ENCODE results near the gene HIRA. TPM values are rescaled to one million over a fixed set of nuclear protein-coding genes. Genes with fewer than 3 reads are reported as not detected.

HIRA gene
- total and polyA plus RNA-seq, 2 experiments from 2014 or later, result 17.1 to 36.9 TPM

GRCh38 chr22:19359554-19360299 is 71.8 kb downstream of the HIRA start:
- Histone ChIP-seq H3K27me3 (no peaks in the 10 kb centered on the region), H3K27ac (no peak overlapping the region), H3K36me3 (peaks cover 63% of the 10 kb centered on the region), H3K9me3 (ENCODE audit: low read depth) (no peaks in the 10 kb centered on the region), H3K4me3 (no peak overlapping the region), H3K4me1 (ENCODE audit: low read depth) (no peaks in the 10 kb centered on the region)
- no peak for TF ChIP-seq CTCF (IDR thresholded peaks at IDR 0.05; ENCODE audit: low read depth, low read length)
- DNase-seq (ENCODE audit: low read depth in 1 of 2, low spot score in 1 of 2), result no peak

DNA sequence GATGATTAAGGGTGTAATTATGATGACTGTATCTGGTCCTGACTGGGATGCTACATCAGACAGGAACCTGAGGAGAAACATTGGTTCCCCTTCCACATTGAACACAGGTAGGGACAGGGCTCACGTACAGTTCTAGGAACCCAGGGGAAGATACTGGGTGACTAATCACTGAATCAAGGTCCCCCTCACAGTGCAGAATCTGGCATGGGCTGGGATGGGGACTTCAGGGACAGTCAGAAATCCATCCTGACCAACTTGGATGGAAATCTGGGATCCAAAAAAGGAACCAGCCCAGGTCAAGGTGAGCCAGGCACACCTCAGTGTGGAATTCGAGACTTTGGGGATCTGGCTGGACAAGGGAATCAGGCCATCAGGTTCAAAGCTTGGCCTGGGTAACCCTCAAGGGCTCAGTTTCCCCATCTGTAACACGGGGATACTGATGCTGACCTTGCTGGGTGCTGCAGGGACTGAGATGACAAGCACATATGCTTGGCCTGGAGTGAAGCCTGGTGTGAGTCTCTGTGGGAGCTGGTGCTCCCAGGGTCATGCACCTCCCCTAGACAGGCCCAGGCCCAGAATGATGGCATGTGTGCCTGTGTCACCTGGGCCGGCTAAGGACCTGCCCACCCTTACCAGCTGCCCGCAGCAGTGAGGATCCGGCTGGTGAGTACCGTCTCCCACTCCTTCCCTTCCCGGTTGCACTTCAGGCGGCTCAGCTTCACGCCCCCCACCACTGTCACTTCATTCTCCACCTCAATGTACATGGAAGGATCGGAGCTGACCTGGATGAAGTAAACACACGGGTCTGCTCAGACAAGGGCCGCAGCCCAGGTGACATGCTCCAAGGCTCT is 72.6 kb downstream of the HIRA start:
- H3K9me3 ChIP-seq (ENCODE audit: low read depth), result no peaks in the 10 kb centered on the region
- no peak for DNase-seq (ENCODE audit: low read depth in 1 of 2, low spot score in 1 of 2)
- H3K27me3 ChIP-seq, result no peaks in the 10 kb centered on the region
- no peak overlapping the region for H3K4me3 ChIP-seq
- no peaks in the 10 kb centered on the region for H3K4me1 ChIP-seq (ENCODE audit: low read depth)
- no peak for TF ChIP-seq CTCF (IDR thresholded peaks at IDR 0.05; ENCODE audit: low read depth, low read length)
- no peak overlapping the region for H3K27ac ChIP-seq
- peaks cover 60% of the 10 kb centered on the region for H3K36me3 ChIP-seq

DNA sequence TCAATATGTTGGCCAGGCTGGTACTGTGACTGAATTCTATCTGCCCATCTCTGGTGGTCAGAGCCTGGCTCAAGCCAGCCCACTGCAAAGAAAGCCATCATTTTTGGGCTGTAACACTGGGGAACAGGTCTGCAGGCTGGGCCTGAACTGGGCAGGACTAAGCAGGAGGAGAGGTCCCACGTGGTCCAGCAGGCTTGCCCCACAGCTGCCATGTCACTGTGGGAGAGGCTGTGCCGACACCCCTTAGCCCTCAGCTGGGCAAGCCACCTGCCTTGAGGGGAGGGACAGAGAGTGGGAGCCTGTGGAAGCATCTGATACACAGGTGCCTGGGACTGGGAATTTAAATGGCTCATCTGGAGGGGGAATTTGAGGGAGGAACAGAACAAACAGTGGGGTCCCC is 73.3 kb downstream of the HIRA start:
- Histone ChIP-seq H3K4me1 (ENCODE audit: low read depth) (no peaks in the 10 kb centered on the region), H3K4me3 (no peak overlapping the region), H3K36me3 (peaks cover 63% of the 10 kb centered on the region), H3K27me3 (no peaks in the 10 kb centered on the region), H3K27ac (no peak overlapping the region), H3K9me3 (ENCODE audit: low read depth) (no peaks in the 10 kb centered on the region)
- no peak for DNase-seq (ENCODE audit: low read depth in 1 of 2, low spot score in 1 of 2)
- no peak for TF ChIP-seq CTCF (IDR thresholded peaks at IDR 0.05; ENCODE audit: low read depth, low read length)

DNA sequence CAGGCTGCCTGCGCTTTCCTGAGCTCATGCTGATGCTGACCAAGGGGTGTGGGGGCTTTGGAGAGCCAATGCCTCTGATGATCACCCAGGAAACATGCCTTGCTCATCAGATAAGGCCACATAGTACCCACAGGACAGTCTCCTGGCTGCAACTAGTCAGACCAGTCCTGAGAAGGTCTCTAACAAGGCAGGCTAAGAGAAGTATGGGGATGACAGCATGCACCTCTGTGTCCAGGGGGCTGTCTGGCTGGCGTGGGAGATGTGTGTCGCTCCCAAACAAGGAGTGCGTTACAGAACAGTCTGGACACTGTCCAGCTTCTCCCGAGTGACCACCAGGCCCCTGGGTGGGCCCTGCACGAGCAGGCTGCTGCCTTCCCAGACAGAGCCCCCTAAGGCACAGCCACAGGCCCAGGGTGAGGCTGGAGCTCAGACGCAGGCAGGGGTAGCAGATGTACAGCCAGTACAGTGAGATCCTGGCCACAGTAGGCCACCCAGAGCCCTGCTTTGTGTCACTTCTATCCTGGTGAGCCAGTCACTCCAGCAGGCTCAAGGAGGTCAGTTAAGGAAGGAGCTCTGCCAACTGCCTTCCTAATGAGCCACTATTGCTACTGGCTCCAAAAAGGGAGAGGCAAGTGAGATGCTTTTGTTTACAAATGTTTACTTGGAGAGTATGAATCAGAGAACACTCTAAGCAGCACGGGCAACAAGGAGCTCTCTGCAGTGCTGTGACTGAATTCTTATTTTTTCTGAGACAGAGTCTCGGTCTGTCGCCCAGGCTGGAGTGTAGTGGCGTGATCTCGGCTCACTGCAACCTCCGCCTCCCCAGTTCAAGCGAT is 74.0 kb downstream of the HIRA start:
- no peak for DNase-seq (ENCODE audit: low read depth in 1 of 2, low spot score in 1 of 2)
- Histone ChIP-seq H3K27ac (no peak overlapping the region), H3K4me1 (ENCODE audit: low read depth) (no peaks in the 10 kb centered on the region), H3K36me3 (peaks cover 66% of the 10 kb centered on the region), H3K4me3 (no peak overlapping the region), H3K9me3 (ENCODE audit: low read depth) (no peaks in the 10 kb centered on the region), H3K27me3 (no peaks in the 10 kb centered on the region)
- no peak for TF ChIP-seq CTCF (IDR thresholded peaks at IDR 0.05; ENCODE audit: low read depth, low read length)

- H3K4me1 ChIP-seq (ENCODE audit: low read depth), result no peaks in the 10 kb centered on the region
- TF ChIP-seq CTCF (IDR thresholded peaks at IDR 0.05; ENCODE audit: low read depth, low read length), result no peak
- peaks cover 62% of the 10 kb centered on the region for H3K36me3 ChIP-seq
- no peak overlapping the region for H3K4me3 ChIP-seq
- H3K27me3 ChIP-seq, result no peaks in the 10 kb centered on the region
- no peaks in the 10 kb centered on the region for H3K9me3 ChIP-seq (ENCODE audit: low read depth)
- DNase-seq (ENCODE audit: low read depth in 1 of 2, low spot score in 1 of 2), result no peak
- H3K27ac ChIP-seq, result no peak overlapping the region
Observed at GRCh38 chr22:19356708-19357269, 74.7 kb downstream of the HIRA start.

All from cardiac muscle cell (in vitro differentiated cells and primary cell).